ENCODE results near the gene ADPRHL1. TPM values are rescaled to one million over a fixed set of nuclear protein-coding genes. Genes with fewer than 3 reads are reported as not detected.
"Not testable (repeated sequence)": the region's sequence is repeated elsewhere in the genome, so short reads cannot be mapped to it uniquely, and the experiment has no call there.

The ADPRHL1 gene
- total and polyA plus RNA-seq, 2 donors (not counting 1 experiment from before 2014, with no cell fraction given), result 0.28 to 1.3 TPM

DNA sequence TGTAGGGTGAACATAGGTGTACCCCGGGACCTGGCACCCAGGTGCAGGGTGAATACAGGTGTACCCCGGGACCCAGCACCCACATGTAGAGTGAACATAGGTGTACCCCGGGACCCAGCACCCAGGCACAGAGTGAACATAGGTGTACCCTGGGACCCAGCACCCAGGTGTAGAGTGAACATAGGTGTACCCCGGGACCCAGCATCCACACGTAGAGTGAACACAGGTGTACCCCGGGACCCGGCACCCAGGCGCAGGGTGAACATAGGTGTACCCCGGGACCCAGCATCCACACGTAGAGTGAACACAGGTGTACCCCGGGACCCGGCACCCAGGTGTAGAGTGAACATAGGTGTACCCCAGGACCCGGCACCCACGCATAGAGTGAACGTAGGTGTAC lies 17.4 kb downstream of the ADPRHL1 start:
- POLR2A ChIA-PET; H3K4me1 ChIP-seq (ENCODE audit: control insufficient read depth in 2 of 2, insufficient read depth in 2 of 2, low read length in 2 of 2); H3K4me1 Mint-ChIP-seq; H3K4me2 ChIP-seq (replicated peaks; ENCODE audit: low read depth, low read length, poor library complexity, severe bottlenecking); H3K79me2 ChIP-seq (ENCODE audit: control insufficient read depth, insufficient read depth, low read length); H2AFZ ChIP-seq (ENCODE audit: insufficient read depth, low read depth, low read length, poor library complexity, severe bottlenecking); H3K9me3 Mint-ChIP-seq (ENCODE audit: insufficient read depth); H4K20me1 ChIP-seq (ENCODE audit: control insufficient read depth, insufficient read depth, low read length, poor library complexity, severe bottlenecking); H3K9ac ChIP-seq (ENCODE audit: low read length); ATAC-seq (ENCODE audit: low read depth); H3K4me3 Mint-ChIP-seq; H3K36me3 ChIP-seq (replicated peaks in 1 of 2; ENCODE audit: control extremely low read depth in 1 of 2, control insufficient read depth in 1 of 2, extremely low read depth in 1 of 2, insufficient read depth in 2 of 2, low read length in 1 of 2); H3K27ac ChIP-seq (ENCODE audit: low read length in 2 of 2); H3K9me3 ChIP-seq (ENCODE audit: control extremely low read depth in 1 of 3, control insufficient read depth in 2 of 3, insufficient read depth in 1 of 3, low read length in 2 of 3); H3K27ac Mint-ChIP-seq; CTCF ChIA-PET; DNase-seq; H3K4me3 ChIP-seq (ENCODE audit: control extremely low read depth in 1 of 5, extremely low read depth in 1 of 5, insufficient read depth in 1 of 5, low read depth in 2 of 5, low read length in 4 of 5); H3K27me3 ChIP-seq (replicated peaks in 1 of 4; ENCODE audit: control extremely low read depth in 1 of 4, control insufficient read depth in 3 of 4, insufficient read depth in 4 of 4, low read length in 3 of 4); intact Hi-C loops (cut with micrococcal nuclease); H3K27me3 Mint-ChIP-seq: not testable (repeated sequence)
- WGBS (ENCODE audit: insufficient coverage), result 95% methylated on average over 9 of the region's 15 CpGs

DNA sequence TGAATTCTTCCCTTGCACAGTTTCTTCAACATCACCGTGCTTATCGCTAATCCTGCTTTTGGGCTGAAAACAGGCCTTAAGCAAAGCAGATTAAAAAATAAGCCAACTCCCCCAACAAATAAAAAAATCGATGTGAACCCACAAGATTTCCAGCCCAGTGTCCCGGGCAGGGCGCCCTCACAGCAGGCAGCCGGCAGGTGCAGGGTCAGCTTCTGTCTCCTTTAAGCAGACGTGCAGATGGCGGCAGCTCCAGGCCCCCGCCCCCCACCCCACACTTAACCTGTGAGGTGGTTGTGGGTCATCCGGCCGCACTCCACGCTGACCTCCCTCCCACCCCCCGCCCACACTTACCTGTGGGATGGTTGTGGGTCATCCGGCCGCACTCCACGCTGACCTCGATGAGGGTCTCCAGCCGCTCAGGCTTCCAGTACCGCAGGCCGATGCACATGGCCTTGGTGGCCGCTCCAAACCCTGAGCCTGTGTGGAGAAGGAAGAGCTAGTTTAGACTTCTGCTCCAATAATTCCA lies 19.8 kb downstream of the ADPRHL1 start:
- CTCF ChIA-PET, result no interaction called here
- Histone ChIP-seq H3K4me3 (ENCODE audit: control extremely low read depth in 1 of 5, extremely low read depth in 1 of 5, insufficient read depth in 1 of 5, low read depth in 2 of 5, low read length in 4 of 5) (no peak overlapping the region), H3K27me3 (replicated peaks in 1 of 4; ENCODE audit: control extremely low read depth in 1 of 4, control insufficient read depth in 3 of 4, insufficient read depth in 4 of 4, low read length in 3 of 4) (no peaks in the 10 kb centered on the region), H4K20me1 (ENCODE audit: control insufficient read depth, insufficient read depth, low read length, poor library complexity, severe bottlenecking) (no peaks in the 10 kb centered on the region), H3K79me2 (ENCODE audit: control insufficient read depth, insufficient read depth, low read length) (no peaks in the 10 kb centered on the region), H3K4me1 (ENCODE audit: control insufficient read depth in 2 of 2, insufficient read depth in 2 of 2, low read length in 2 of 2) (no peaks in the 10 kb centered on the region), H3K4me2 (replicated peaks; ENCODE audit: low read depth, low read length, poor library complexity, severe bottlenecking) (no peak overlapping the region), H3K27ac (ENCODE audit: low read length in 2 of 2) (no peak overlapping the region), H3K9ac (ENCODE audit: low read length) (no peak overlapping the region), H3K36me3 (replicated peaks in 1 of 2; ENCODE audit: control extremely low read depth in 1 of 2, control insufficient read depth in 1 of 2, extremely low read depth in 1 of 2, insufficient read depth in 2 of 2, low read length in 1 of 2) (no peaks in the 10 kb centered on the region), H2AFZ (ENCODE audit: insufficient read depth, low read depth, low read length, poor library complexity, severe bottlenecking) (no peak overlapping the region), H3K9me3 (ENCODE audit: control extremely low read depth in 1 of 3, control insufficient read depth in 2 of 3, insufficient read depth in 1 of 3, low read length in 2 of 3) (peaks cover 0 to 3% (median 0%) of the 10 kb centered on the region in 3 donors)
- H3K27me3 Mint-ChIP-seq, result no peaks in the 10 kb centered on the region
- WGBS (ENCODE audit: insufficient coverage), result 90% methylated on average over 6 of the region's 21 CpGs
- intact Hi-C loops (cut with micrococcal nuclease), result no loop called here
- no peaks in the 10 kb centered on the region for H3K4me1 Mint-ChIP-seq
- POLR2A ChIA-PET, result no interaction called here
- no peak overlapping the region for H3K4me3 Mint-ChIP-seq
- TF ChIP-seq EZH2 (IDR thresholded peaks at IDR 0.05; ENCODE audit: borderline replicate concordance, insufficient read depth, low read depth, low read length, poor library complexity, severe bottlenecking), result no peak
- TF ChIP-seq, protein P1, sequence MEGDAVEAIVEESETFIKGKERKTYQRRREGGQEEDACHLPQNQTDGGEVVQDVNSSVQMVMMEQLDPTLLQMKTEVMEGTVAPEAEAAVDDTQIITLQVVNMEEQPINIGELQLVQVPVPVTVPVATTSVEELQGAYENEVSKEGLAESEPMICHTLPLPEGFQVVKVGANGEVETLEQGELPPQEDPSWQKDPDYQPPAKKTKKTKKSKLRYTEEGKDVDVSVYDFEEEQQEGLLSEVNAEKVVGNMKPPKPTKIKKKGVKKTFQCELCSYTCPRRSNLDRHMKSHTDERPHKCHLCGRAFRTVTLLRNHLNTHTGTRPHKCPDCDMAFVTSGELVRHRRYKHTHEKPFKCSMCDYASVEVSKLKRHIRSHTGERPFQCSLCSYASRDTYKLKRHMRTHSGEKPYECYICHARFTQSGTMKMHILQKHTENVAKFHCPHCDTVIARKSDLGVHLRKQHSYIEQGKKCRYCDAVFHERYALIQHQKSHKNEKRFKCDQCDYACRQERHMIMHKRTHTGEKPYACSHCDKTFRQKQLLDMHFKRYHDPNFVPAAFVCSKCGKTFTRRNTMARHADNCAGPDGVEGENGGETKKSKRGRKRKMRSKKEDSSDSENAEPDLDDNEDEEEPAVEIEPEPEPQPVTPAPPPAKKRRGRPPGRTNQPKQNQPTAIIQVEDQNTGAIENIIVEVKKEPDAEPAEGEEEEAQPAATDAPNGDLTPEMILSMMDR (IDR thresholded peaks at IDR 0.05), result no peak
- no peak overlapping the region for H3K27ac Mint-ChIP-seq
- ATAC-seq (ENCODE audit: low read depth) (no peak), DNase-seq (no peak)
- no peaks in the 10 kb centered on the region for H3K9me3 Mint-ChIP-seq (ENCODE audit: insufficient read depth)
